A549 treated with AZD9567 at 1 μM for 4 hours (cell line): ENCODE measurements around the gene LRIT3. TPM values are rescaled to one million over a fixed set of nuclear protein-coding genes. Genes with fewer than 3 reads are reported as not detected.

ENCODE experiments used
- total RNA-seq: library from RNA; stranded (reverse); fragments of 200-300 nt; extraction: Qiagen RNA extraction; gene quantifications from 5 replicates; pipeline ENCODE4 v1.2.3, GENCODE V29; 2022; ENCODE audit not compliant: insufficient read depth

Gene LRIT3
- total RNA-seq, result 0.03 to 0.07 TPM (median 0.05 TPM) in 4 of 5 replicates, not detected in the other

GRCh38 chr4:109847896-109848442 lies at the start of gene LRIT3:
Gene LRIT3 (plus strand): TSS chr4:109848107. CDS start chr4:109848202, 95 bp downstream.

GRCh38 chr4:109801895-109802319 lies 46.0 kb upstream of the LRIT3 start, which contains the start of gene CFI:
Gene CFI (minus strand): TSS chr4:109801999. CDS start chr4:109801971, 28 bp downstream.

DNA sequence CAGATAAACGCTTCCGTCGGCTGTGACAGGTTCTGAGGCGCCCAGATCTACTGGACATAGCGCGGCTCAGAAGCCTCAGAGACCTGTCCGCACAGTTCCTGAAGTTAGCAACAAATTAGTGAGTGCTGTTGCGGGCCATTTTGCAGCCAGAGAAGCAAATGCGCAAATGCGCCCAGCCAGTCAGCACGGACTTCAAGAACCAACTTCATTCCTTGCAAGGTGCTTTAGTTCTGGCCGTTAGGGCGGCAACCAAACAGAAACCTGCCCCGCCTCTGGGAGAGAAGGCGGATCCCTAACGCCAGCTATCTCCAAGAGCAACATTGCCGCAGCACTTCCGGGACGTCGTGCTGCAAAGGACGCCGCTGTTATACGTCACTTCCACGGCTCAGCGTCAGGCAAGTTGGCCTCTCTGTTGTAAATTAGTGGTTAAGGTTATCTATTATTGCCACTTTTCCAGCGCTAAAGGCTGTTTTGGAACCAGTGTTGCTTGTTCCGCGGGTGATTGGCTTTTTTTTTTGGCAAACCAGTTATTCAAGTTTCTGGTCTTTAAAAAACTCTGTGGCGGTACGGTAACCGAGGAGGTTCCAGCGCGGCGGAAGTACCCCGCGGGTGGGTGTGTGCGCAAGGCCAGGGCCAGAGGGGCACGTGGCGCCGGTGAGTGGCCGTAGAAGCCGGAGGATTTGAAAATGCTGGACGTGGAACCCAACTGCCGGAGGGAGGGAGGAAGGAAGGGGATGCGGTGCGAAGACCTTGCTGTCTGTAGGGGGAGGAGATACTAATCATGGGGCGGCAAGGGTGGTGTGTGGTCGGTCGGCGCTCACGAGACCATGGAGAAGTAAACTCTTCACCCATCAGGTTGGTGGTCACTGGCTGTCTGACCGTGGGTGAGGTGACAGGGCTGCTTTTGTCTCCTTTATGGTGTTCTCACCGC lies 32.5 kb upstream of the LRIT3 start, which contains the start of gene GAR1:
TSS of gene GAR1 (plus strand) at position 612 of the 931 bp plus-strand sequence. CDS start 403 bp downstream, outside the sequence.

GRCh38 chr4:109827672-109828071 lies 20.2 kb upstream of the LRIT3 start, which contains the start of gene RRH:
Gene RRH (plus strand): TSS chr4:109827972. CDS start chr4:109828028, 56 bp downstream.

DNA sequence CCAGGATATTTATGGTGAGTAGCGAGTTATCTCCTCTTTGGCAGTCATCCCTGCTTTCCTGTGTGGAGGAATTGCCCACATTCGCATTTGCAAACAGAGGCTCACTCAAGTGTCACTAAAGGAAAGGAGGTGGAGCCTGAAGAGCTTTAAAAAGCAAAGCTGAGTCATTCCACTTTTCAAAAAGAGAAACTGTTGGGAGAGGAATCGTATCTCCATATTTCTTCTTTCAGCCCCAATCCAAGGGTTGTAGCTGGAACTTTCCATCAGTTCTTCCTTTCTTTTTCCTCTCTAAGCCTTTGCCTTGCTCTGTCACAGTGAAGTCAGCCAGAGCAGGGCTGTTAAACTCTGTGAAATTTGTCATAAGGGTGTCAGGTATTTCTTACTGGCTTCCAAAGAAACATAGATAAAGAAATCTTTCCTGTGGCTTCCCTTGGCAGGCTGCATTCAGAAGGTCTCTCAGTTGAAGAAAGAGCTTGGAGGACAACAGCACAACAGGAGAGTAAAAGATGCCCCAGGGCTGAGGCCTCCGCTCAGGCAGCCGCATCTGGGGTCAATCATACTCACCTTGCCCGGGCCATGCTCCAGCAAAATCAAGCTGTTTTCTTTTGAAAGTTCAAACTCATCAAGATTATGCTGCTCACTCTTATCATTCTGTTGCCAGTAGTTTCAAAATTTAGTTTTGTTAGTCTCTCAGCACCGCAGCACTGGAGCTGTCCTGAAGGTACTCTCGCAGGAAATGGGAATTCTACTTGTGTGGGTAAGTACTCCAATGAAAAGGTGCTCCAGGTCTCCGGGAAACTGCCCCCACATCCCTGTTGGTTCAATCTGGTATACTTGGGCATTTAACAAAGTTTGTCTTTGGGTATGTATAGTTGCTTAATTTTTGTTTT lies 65.0 kb downstream of the LRIT3 start, which contains the start of gene EGF:
TSS of gene EGF (plus strand) at position 178 of the 890 bp plus-strand sequence. CDS start at position 631, 453 bp downstream.

Other genes with a start within 250 kb of the LRIT3 start
- 14.0 to 36.2 TPM (median 16.6 TPM) in 5 replicates for gene CASP6, start 144.7 kb upstream of the LRIT3 start, total RNA-seq
- gene PLA2G12A, start 118.0 kb upstream of the LRIT3 start, total RNA-seq, result 3.0 to 17.6 TPM (median 10.6 TPM) in 5 replicates
- gene CFI, start 46.1 kb upstream of the LRIT3 start, total RNA-seq, result 0.64 to 2.3 TPM (median 0.80 TPM) in 5 replicates
- gene GAR1, start 32.3 kb upstream of the LRIT3 start, total RNA-seq, result 38.0 to 43.9 TPM (median 41.7 TPM) in 5 replicates
- gene RRH, start 20.1 kb upstream of the LRIT3 start, total RNA-seq, result 0.07 to 0.08 TPM (median 0.07 TPM) in 3 of 5 replicates, not detected in the others
- gene EGF, start 64.8 kb downstream of the LRIT3 start, total RNA-seq, result 0.19 to 0.26 TPM (median 0.23 TPM) in 4 of 5 replicates, not detected in the other